WERI-Rb-1 (cell line): ENCODE measurements around the gene CWF19L1.
"Not testable (repeated sequence)": the region's sequence is repeated elsewhere in the genome, so short reads cannot be mapped to it uniquely, and the experiment has no call there.

Experiments used
- DNase-seq: peaks from one replicate; pipeline ENCODE4 v3.0.0-alpha.2; 2020
- H3K27ac ChIP-seq: fragments of 250-450 bp; sonication (Bioruptor Pico); 2 replicates; pipeline ENCODE4 v1.5.1; 2020; ENCODE audit warnings: mild to moderate bottlenecking, moderate library complexity
- H3K27me3 ChIP-seq: fragments of 250-450 bp; sonication (Bioruptor Pico); 2 replicates; pipeline ENCODE4 v1.5.1; 2021; ENCODE audit warnings: mild to moderate bottlenecking, low read depth, moderate library complexity; ENCODE audit not compliant: insufficient read depth, severe bottlenecking
- H3K36me3 ChIP-seq: fragments of 250-450 bp; sonication (Bioruptor Pico); 2 replicates; pipeline ENCODE4 v1.5.1; 2020; ENCODE audit warnings: mild to moderate bottlenecking, moderate library complexity
- H3K4me3 ChIP-seq: 2 replicates; pipeline ENCODE4 v1.5.1; 2011; ENCODE audit warnings: low read depth, mild to moderate bottlenecking, control low read depth, low read length
- H3K9me3 ChIP-seq: fragments of 250-450 bp; sonication (Bioruptor Pico); 2 replicates; pipeline ENCODE4 v1.5.1; 2021; ENCODE audit warnings: mild to moderate bottlenecking, moderate library complexity; ENCODE audit not compliant: severe bottlenecking
- CTCF ChIP-seq: IDR thresholded peaks from 2 replicates; pipeline ENCODE4 v1.5.1; 2011; ENCODE audit warnings: low read depth, mild to moderate bottlenecking, control low read depth, inconsistent platforms, low read length

CWF19L1 gene

GRCh38 chr10:100289641-100290040, 22.2 kb upstream of the CWF19L1 start:
- no peak for DNase-seq
- TF ChIP-seq CTCF = no peak
- Histone ChIP-seq H3K9me3 (no peaks in the 10 kb centered on the region), H3K36me3 (peaks cover 10% of the 10 kb centered on the region), H3K27ac (no peak overlapping the region), H3K27me3 (no peaks in the 10 kb centered on the region), H3K4me3 (no peak overlapping the region)

- no peak overlapping the region for H3K27ac ChIP-seq
- DNase-seq = no peak
- H3K9me3 ChIP-seq = no peaks in the 10 kb centered on the region
- no peaks in the 10 kb centered on the region for H3K27me3 ChIP-seq
- no peak overlapping the region for H3K4me3 ChIP-seq
- H3K36me3 ChIP-seq = peaks cover 25% of the 10 kb centered on the region
- TF ChIP-seq CTCF = no peak
These were observed 20.8 kb upstream of the CWF19L1 start for GRCh38 chr10:100288196-100288595.

- Histone ChIP-seq H3K9me3 (no peaks in the 10 kb centered on the region), H3K36me3 (peaks cover 29% of the 10 kb centered on the region), H3K4me3 (no peak overlapping the region), H3K27ac (no peak overlapping the region), H3K27me3 (no peaks in the 10 kb centered on the region)
- TF ChIP-seq CTCF = no peak
- no peak for DNase-seq
These were observed 20.3 kb upstream of the CWF19L1 start for GRCh38 chr10:100287756-100288155.

- TF ChIP-seq CTCF = 0 out of 2 replicates have a peak, but pooled peaks have one; percentile 6
- no peaks in the 10 kb centered on the region for H3K9me3 ChIP-seq
- peak within 1 kb of the TSS; percentile 61 for H3K4me3 ChIP-seq
- H3K36me3 ChIP-seq = peaks cover 39% of the 10 kb centered on the region
- DNase-seq = peak; percentile 89
- peak within 1 kb of the TSS; percentile 87 for H3K27ac ChIP-seq
- H3K27me3 ChIP-seq = no peaks in the 10 kb centered on the region
These were observed 18.9 kb upstream of the CWF19L1 start, which contains the start of gene BLOC1S2 for GRCh38 chr10:100286051-100287033. Gene BLOC1S2 (minus strand): TSS chr10:100286680. CDS start chr10:100286659, 21 bp downstream.

- peak overlapping the region; percentile 61 for H3K4me3 ChIP-seq
- peak; percentile 54 for DNase-seq
- not testable (repeated sequence) for H3K27me3 ChIP-seq, H3K9me3 ChIP-seq
- H3K27ac ChIP-seq = peak overlapping the region; percentile 87
- peaks cover 49% of the 10 kb centered on the region for H3K36me3 ChIP-seq
These were observed 17.9 kb upstream of the CWF19L1 start for GRCh38 chr10:100285326-100285725.

- H3K4me3 ChIP-seq = no peak overlapping the region
- no peaks in the 10 kb centered on the region for H3K9me3 ChIP-seq
- no peak for TF ChIP-seq CTCF
- H3K36me3 ChIP-seq = peaks cover 68% of the 10 kb centered on the region
- no peak for DNase-seq
- H3K27me3 ChIP-seq = no peaks in the 10 kb centered on the region
- H3K27ac ChIP-seq = no peak overlapping the region
These were observed 15.5 kb upstream of the CWF19L1 start for GRCh38 chr10:100282907-100283306.

- H3K27ac ChIP-seq, H3K27me3 ChIP-seq, DNase-seq, H3K4me3 ChIP-seq, H3K9me3 ChIP-seq: not testable (repeated sequence)
- H3K36me3 ChIP-seq = peaks cover 65% of the 10 kb centered on the region
These were observed 9.5 kb upstream of the CWF19L1 start for GRCh38 chr10:100276971-100277370.
